Measurements from ENCODE around the gene SRP68.

SRP68 gene

DNA sequence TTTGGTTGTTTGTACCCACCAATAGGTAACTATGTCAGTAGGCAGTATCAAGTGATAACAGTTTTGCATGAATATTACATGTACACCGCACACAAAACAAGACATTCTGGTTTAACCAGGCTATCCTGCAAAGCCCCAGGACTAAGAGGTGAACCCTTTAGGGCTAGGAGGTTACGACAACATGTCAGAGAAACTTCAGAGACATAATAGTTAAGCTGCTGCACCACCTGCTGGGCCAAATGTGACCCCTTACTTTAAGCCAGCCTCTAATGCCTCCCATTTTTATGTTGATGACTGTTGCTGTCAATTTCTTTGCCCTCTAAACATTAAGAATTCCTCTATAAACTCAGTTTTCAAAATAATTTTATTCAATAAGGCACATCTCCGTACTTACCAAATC, 15.4 kb downstream of the SRP68 start:
- no peak for DNase-seq (ENCODE audit: low read depth)
- TF ChIP-seq CTCF (IDR thresholded peaks at IDR 0.05; ENCODE audit: insufficient read depth, low read depth, low read length, missing control alignments), result no peak
- no peak overlapping the region for H3K4me3 ChIP-seq (ENCODE audit: low read depth, low read length)

- no peak overlapping the region for H3K4me3 ChIP-seq (ENCODE audit: low read depth, low read length)
- no peak for DNase-seq (ENCODE audit: low read depth)
- TF ChIP-seq CTCF (IDR thresholded peaks at IDR 0.05; ENCODE audit: insufficient read depth, low read depth, low read length, missing control alignments), result no peak
Observed at GRCh38 chr17:76054112-76054476, 18.2 kb downstream of the SRP68 start.

GRCh38 chr17:76053246-76054111, 18.8 kb downstream of the SRP68 start:
- no peak overlapping the region for H3K4me3 ChIP-seq (ENCODE audit: low read depth, low read length)
- no peak for DNase-seq (ENCODE audit: low read depth)
- no peak for TF ChIP-seq CTCF (IDR thresholded peaks at IDR 0.05; ENCODE audit: insufficient read depth, low read depth, low read length, missing control alignments)

- TF ChIP-seq CTCF (IDR thresholded peaks at IDR 0.05; ENCODE audit: insufficient read depth, low read depth, low read length, missing control alignments), result no peak
- DNase-seq (ENCODE audit: low read depth), result no peak
- H3K4me3 ChIP-seq (ENCODE audit: low read depth, low read length), result no peak overlapping the region
Observed at GRCh38 chr17:76051561-76051960, 20.8 kb downstream of the SRP68 start.

GRCh38 chr17:76050538-76051467, 21.5 kb downstream of the SRP68 start:
- no peak for DNase-seq (ENCODE audit: low read depth)
- TF ChIP-seq CTCF (IDR thresholded peaks at IDR 0.05; ENCODE audit: insufficient read depth, low read depth, low read length, missing control alignments), result no peak
- no peak overlapping the region for H3K4me3 ChIP-seq (ENCODE audit: low read depth, low read length)

DNA sequence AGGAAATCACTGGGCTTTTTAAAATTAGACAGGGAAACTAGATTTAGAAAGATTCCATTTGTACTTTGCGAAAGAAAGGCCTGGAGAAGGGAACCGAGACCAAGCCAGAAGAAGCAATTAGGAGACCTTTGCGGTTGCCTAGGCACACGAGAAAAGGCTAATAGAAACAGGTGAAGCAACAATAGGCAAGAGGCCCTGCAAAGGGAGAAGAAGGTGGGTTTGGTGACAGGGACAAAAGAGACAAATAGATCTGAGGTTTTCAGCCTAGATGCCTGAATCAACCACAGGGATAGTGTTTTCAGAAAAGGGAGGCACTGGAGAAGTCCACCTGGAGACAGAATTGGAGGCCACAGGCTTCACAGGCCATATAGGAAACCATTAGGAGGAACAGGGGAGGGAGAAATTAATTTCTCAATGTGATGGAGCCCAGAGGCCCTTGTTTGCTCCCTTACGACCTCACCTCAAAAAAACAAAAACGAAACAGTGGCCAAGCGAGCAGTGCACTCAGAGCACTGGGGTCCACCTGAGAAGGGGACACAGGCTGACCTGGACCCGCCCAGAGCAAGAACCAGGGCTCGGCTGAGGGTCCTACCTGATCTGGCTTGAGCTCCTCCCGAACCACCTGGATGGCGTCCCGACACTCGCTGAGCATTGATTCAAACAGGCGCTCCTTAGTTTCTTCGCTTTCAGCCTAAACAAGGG, 22.3 kb downstream of the SRP68 start:
- no peak overlapping the region for H3K4me3 ChIP-seq (ENCODE audit: low read depth, low read length)
- TF ChIP-seq CTCF (IDR thresholded peaks at IDR 0.05; ENCODE audit: insufficient read depth, low read depth, low read length, missing control alignments), result no peak
- DNase-seq (ENCODE audit: low read depth), result no peak

Measured in GM12865 (cell line).